CD4-positive, alpha-beta T cell treated with Interleukin-15 for 4 hours (primary cell): ENCODE data around the gene AQP2.

ENCODE experiments used
- DNase-seq: peaks from one replicate; pipeline ENCODE4 v3.0.0-alpha.2; 2020; ENCODE audit warnings: low spot score

Gene AQP2, protein sequence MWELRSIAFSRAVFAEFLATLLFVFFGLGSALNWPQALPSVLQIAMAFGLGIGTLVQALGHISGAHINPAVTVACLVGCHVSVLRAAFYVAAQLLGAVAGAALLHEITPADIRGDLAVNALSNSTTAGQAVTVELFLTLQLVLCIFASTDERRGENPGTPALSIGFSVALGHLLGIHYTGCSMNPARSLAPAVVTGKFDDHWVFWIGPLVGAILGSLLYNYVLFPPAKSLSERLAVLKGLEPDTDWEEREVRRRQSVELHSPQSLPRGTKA

DNA sequence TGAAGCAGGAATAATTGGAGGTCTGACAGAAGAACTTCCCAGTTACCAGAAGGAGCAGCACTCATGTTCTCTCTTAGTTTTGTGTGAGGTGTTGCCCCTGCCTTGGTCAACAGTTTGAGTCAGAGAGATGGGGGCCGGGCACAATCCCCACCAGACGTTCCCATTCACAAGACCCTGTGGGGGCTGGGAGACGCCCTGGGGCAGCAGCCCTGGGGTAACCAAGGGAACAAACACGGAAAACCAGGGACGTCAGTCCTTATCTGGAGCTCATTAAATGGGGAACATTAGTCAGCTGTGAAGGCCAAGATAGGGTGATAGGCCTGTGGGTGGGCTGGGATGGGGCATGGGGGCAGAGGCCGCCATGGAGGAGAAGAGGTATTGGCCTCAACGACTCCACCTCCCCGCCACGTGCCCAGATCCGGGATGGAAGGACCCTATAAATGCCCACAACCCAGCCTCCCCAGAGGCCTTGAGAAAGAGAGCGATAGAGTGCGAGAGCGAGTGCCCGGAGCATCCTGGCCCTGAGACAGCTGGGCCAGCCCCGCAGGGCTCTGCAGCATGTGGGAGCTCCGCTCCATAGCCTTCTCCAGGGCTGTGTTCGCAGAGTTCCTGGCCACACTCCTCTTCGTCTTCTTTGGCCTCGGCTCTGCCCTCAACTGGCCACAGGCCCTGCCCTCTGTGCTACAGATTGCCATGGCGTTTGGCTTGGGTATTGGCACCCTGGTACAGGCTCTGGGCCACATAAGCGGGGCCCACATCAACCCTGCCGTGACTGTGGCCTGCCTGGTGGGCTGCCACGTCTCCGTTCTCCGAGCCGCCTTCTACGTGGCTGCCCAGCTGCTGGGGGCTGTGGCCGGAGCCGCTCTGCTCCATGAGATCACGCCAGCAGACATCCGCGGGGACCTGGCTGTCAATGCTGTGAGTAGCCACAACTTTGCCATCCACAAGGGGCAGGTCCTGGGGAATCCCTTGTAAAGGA is at the start of gene AQP2:
AQP2 (plus strand) TSS at position 465 of the 979 bp plus-strand sequence; CDS start at position 559, 94 bp downstream.
- no peak for DNase-seq

DNA sequence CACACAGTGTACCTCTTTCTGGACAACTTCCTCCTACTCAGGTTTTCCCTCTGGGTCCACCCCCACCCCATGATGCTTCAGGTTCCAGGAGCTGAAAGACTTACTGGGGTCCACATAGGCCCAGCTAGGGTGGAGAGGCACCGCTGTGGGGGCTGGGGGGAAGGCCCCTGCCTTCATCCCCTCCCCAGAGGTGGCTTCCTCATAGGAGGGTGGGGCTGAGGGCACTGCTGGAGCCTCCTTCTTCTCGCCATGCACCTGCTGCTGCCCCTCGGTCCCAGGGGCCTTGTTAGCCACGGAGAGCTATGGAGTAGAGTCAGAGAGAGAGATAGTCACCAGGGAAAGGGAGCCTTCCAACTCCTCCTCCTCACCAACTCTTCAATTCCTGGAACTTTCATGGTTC is 49.5 kb upstream of the AQP2 start:
- no peak for DNase-seq

DNA sequence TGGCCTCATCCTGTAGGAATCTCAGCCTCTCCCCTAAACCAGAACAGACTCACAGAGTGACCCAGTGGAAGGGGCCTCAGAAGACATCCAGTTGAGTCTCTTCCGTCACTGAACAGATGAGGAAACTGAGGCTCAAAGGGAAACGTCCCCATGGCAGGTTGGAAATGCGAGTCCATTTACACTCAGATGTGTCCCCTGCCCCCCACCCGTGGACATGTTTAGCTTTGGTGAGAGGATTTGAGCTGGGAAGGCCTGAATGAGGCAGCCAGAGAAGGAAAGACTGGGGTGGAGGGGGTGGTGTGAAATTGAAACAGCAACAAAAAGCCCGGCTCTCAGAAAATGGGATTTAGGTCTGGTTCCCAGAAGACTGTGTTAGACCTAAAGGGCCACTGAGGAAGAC is 48.6 kb upstream of the AQP2 start:
- DNase-seq, result no peak

DNA sequence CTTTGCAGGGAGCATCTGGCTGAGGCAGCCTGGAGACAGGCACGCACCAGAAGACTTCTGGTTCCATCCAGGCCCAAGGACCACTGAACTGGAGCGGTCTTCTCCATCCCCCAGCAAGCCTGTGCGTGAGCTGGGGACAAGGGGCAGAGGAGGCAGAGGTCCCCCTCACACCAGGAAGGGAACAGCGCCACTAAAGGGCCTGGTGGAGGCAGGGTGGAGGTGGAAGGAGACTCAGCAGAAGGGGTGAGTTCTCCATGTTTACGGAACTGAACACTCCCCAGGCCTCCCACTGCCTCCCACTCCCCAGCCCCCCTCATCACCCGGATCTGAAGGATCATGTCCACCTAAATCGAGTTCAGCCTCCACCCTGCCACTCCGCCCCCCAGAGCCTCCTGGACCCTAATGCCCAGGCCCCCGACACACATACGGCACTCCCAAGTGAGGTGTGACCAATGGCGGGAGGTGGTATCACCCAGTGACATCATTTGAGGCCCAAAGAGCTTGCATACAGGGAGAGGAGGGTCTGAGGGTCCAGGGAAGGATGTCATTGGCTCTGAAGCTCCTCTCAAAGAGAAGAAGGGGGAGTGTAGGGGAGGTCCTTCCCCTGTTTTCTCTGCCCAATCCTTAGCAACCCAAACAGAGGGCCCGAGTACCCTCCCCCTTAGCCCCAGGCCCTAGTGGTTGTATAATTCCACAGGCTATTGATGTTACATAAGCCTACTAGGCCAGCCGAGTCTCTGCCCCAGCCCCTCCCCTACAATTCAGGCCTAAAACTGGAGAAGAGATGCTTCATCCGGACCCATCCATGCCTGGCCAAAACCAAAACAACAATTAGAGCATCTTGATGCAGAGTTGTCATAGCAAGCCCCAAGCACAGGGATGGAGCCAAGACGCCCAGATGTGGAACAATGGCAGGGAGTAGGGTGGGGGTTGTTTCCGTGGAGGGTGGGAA is 47.9 kb upstream of the AQP2 start:
- no peak for DNase-seq

DNA sequence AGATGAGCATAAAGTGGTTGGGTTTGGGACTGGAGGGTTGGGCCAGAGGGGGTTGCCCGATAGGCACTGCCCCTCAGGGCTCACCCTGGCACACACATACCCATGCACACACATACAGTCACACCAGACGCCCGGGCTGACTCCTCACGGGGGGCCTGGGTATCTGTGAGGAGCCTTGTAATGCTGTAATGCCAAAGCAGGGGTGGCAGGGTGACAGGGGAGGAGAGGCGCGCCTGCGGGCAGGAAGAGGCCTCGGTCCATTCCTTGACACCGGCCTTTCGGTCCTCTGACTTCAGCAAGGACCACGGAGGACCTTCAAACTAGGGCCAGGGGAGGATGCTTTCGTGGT is 47.2 kb upstream of the AQP2 start:
- no peak for DNase-seq

DNA sequence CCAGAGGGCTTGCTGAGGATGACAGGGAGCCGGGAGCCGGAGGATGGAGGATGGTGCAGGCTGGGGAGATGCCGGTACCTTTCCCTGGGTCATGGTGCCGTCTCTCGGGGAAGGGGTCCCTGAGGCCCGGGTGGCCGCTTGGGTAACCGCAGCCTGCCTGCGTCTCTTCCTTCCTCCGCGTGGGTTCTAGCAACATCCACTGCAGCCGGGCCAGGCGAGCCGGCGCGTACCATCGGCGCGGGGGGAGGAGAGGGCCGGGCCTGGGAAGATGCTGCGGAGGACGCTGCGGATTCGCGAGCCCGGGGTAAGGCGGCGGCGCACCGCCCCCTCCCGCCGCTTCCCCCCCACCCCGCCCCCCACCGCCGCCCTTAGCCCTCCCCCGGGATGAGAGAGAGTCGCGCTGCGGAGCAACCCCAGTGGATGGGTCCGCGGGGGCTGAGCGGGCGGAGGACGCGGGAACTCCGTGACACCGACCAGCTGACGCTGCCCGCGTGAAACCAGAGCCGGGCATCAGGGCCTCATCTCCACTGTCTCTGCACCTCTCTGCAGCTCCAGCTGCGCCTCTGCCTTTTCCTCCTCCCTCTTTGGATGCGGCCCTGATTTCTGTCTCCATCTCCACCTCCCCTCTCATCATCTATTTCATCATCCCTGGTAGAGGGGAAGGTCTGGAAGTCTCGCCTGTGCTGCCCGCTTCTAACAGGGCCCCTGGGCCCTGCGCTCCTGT is 46.7 kb upstream of the AQP2 start, which contains the start of gene FAIM2:
FAIM2 (minus strand) TSS at position 201 of the 724 bp plus-strand sequence; CDS start at position 93, 108 bp downstream.
- DNase-seq, result peak; percentile 16

DNA sequence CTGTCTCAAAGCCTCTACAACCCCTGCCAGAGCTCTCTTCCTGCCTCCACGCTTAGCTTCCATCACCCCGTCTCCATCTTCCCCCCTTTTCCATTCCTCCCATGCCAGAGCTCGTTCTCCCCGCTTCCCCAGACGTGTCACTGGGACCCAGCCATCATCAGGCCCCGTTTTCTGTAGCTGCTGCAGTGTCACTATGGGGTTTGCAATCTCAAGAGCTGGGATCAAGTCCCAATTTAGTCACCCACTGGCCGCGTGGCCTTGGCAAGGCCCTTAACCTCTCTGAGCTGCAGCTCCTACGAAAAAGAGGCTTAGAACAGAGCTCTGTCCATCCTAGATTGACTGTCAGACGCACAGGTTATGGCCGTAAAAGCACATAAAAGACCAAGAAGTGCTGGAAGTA is 45.9 kb upstream of the AQP2 start:
- no peak for DNase-seq

DNA sequence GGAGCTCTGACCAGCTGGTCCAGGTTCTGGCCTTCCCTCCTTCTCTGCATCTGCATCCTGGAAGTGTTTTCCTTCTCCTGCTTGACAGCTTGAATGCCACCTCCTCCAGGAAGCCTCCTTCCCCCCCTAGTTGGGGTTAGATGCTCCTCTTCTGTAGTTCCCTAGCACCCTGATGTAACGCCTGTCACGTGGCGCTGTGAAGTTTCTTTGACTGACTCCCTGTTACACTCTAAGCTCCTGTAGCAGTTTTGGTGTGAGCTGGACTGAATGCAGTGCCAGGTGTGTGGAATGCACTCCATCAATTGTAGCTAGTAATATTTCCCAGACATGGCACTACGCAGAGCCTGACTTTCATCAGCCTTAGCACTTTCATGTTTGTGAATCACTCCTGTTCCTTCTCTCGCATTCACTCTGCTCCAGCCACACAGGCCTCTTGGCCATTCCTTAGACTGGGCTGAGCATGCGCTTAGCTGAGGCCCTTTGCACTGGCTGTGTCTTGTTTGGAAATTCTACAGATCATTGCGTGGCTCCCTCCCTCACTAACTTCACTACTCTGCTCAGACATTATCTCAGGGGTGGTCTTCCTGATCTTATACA is 44.7 kb upstream of the AQP2 start:
- DNase-seq, result no peak

DNA sequence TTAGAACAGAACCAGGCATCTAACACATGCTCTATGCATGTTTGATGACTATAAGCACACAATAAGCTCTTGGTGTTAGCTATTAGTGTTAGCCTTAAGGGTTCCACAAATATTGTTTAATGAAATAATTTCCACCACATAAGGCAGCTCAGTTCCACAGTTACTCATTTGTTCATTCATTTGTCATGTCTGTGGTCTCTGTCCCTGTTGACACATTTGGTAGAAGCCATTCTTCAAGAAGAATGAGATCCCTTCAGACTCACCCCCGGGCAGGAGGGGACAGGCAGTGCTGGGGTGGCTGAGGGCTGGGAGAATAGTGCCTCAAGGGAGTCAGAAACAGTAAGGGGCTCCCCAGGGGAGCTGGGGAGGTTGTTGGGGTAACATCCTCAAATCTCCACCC is 43.2 kb upstream of the AQP2 start:
- no peak for DNase-seq

DNA sequence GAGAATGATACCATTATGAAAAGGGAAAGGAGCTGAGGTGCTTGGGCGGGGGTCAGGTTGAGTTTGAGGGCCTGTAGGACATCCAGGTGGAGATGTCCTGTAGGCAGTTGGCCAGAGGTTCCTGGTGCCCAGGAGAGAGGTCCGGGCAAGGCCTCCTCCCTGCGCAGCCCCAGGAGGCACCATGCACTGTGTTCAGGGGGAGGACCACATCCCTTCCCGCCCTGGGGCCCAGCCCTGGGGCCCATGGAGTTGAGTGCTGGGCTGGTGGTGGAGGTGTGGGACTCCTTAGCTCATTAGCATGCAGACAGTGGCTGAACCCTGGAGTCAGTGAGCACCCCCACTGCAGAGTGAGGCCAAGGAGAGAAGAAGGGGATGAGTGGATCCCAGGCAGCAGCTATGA is 41.2 kb upstream of the AQP2 start:
- no peak for DNase-seq

DNA sequence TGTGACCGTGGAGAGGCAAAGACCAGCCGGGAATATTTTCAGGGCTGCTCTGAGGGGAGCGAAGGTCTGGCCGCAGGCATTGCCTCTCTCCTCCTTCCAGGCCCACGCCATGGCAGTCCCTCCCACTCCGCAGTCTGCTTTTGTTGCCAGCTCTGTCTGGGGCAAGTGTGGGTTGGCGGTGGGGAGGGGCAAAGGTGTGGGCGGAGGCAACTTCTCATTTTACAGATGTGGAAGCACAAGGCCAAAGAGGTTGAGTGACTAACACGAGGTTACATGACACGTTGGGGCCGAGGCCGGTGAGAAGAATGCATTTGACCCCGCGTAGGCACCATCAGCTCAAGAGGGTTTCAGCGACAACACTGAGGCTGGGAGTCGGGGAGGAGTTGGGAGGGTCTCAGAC is 40.7 kb upstream of the AQP2 start:
- DNase-seq, result no peak

DNA sequence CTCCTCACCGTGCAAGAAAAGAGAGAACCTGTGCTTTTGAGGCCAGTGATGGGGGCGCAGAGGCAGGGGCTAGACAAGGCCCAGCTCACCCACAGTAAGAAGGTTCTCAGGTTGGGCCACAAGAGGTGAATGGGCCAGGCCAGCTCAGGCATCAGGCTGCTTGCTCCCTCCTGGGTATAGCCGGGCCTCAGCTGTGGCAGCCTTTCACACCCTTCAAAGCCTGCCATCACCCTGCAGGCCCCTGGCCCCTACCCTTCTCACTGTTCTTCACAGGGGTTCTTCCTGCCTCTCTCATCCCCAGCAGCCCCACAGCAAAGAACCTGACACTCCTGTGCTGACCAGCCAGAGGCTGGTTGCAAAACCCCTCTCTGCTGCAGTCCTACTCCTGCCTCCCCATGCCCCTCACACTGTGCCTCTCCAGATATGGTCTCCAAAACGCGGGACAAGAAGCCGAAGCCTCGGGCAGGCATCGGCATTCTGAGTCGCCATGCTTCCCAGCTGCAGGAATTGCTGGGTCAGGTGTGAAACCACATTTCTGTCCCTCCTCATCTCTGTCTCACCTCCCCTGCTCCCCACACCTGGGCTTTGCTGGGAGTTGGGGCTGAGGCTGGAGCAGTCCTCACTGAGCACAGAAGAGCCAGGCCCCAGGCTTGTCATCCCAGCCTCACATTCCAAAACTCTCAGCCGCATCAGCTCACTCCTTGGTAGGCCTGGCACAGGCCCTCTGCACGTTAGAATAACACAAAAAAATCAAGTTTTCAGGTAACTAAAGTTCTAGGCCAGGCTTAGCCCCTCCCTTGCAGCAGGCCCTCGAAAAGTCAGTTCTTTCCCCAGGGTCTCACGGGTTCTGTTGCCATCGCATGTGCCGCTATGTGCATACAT is 40.0 kb upstream of the AQP2 start:
- no peak for DNase-seq

DNA sequence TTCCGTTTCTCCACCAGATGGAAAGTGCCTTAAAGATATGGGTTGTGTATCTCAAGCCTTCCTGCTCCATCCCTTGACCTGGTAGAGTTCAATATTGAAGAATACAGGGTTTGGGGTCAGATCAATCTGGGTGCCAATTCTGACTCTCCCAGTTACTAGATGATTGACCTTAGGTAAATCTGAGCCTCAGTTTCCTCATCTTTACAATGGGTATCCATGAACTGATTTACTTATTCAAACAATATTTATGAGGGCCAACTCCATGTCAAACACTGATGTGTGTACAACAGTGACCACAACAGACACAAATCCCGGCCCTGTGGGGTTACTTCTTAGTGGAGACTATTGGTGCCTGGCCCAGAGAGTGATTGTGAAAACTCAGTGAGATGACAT is 39.3 kb upstream of the AQP2 start:
- no peak for DNase-seq

DNA sequence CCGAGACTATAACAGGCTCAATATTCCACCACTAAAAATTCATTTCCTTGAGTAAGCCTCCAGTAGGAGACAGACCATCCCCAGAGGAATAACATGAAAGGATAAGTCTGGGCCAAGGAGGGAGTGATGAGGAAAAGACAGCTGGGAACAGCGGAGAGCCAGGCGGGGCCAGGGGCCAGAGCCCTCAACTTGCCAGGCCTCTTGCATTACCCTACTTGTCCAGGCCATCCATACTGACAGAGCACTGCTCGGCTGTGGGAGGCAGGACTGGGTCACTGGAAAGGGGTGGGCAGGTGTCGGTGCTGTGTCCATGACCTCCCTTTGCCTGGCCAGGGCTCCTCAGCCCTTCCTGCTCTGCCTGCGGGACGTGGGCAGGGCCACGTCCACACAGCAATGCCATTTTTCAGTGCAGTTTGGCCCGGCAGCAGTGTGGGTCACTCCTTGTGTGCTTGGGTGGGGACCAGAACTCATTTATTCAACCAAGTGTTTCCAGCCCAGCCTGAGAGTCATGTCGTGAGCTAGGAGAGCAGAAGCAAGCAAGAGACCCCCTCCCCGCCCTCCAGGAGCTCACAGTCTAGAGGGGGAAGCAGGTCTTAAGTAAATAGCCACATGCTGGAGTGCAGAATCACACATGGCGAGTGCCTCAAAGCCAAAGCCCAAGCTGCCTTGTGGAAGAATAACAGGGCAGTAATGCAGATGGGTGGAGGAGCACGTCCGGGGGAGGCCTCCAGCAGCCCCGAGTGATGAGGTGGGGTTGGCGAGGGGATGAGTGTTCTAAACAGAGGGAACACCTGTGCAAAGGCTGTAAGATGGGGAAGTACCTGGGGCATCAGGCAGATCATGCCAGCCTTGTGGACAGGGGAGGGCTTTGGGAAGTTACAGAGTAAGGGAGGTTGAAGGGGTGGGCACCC is 37.9 kb upstream of the AQP2 start:
- DNase-seq, result no peak

DNA sequence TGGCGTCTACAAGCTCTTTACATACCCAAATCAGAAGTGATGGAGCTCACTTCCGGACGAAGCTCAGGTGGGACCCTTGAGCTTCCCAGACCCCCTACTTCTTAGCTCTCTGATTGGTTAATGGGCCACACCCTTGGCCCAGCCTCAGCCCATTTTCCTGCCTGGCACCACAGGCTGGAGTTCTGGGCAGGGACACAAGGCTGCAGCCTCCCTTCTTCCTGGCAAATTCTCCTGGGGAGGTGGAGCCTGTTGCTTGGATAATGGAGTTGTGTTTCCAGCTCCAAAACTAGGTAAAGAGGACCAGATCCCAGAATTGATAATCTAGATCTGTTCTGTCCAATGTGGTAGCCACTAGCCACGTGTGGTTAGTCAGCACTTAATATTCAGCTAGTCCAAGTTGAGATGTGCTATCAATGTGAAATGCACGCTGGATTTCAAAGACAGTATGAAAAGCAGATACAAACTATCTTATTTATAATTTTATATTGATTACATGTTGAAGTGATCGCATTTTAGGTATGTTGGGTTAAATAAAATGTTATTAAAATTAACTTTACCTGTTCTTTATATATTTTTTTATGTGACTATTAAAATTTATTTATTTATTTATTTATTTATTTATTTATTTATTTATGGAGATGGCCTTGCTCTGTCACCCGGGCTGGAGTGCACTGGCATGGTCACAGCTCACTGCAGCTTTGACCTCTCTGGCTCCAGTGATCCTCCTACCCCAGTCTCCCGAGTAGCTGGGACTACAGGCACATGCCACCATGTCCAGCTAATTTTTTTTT is 34.2 kb upstream of the AQP2 start:
- no peak for DNase-seq

DNA sequence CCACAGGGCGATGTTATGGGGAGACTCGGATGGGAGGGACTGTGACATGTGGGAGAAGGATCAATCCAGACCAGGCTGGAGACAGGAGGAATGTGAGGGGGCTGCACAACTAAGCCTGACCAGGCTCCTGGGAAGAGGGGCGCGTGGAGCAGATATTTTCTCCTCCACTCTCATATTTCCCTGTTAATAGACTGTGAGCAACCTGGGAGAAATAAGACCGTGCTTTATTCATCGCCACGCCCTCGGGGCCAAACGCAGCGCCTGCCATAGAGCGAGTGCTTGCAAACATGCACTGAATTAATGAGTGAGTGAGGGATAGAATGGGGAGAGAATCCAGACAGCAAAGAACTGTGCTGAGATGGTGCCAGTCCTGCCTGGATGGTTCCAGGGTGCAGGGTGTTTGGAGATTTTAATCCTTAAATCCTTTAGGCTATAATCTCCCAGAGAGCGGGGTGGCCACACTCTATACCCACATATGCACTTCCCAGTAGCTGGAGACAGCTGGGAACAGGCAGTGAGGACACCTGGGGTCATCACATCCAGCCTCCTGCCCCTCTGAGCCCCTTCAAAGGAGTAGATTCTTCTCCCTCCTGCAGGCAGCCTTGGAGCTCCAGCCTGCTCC is 33.3 kb upstream of the AQP2 start:
- DNase-seq, result no peak

DNA sequence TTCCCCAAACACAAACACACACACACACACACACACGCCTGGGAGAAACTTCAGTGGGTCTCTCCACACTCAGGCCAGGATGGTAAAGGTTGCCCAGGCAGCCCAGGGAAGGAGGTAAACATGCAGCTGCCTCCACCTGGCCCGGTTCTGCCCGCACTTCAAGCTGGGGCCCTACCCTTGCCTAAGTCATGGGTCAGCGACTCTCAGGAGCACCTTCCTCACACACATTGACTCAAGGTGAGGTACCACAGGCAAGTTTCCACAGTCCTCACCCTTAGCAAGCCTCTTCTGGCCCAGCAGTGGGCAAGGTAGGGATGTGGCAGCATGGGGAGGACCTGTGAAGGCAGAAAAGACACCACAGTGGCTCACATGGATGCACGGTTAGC is 32.8 kb upstream of the AQP2 start:
- no peak for DNase-seq
